ENCODE measurements around the gene PRKCA.

Gene PRKCA

DNA sequence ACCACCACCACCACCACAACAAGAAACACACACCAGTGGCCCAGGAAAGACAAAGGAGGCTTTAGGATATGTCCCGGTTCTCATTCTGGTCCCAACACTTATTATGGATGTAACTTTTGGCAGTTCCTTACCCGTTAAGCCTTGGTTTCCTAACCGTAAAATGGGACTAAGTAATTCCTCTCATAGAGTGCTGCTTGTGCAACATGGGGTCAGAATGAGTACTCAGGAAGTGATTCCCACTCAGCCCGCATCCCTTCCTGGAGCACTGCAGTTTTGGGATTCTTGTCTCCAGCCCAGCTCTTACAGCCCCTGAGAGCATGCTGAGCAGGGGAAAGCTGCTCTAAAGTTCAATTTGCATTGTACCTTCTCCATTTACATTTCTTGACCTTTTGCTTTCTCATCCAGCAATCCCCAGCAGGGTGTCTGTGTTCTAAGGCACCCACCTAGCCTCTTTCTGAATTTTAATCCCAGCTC lies 262.6 kb downstream of the PRKCA start:
- Histone ChIP-seq H3K27ac (no peak overlapping the region), H3K27me3 (no peaks in the 10 kb centered on the region), H3K4me1 (ENCODE audit: control insufficient read depth in 1 of 2, insufficient read depth in 1 of 2, low read depth in 1 of 2, low read length in 1 of 2) (no peaks in the 10 kb centered on the region), H3K36me3 (no peaks in the 10 kb centered on the region), H3K4me3 (ENCODE audit: low read depth in 1 of 2, low read length in 1 of 2) (no peak overlapping the region), H3K9me3 (no peaks in the 10 kb centered on the region)
- TF ChIP-seq, protein P1, sequence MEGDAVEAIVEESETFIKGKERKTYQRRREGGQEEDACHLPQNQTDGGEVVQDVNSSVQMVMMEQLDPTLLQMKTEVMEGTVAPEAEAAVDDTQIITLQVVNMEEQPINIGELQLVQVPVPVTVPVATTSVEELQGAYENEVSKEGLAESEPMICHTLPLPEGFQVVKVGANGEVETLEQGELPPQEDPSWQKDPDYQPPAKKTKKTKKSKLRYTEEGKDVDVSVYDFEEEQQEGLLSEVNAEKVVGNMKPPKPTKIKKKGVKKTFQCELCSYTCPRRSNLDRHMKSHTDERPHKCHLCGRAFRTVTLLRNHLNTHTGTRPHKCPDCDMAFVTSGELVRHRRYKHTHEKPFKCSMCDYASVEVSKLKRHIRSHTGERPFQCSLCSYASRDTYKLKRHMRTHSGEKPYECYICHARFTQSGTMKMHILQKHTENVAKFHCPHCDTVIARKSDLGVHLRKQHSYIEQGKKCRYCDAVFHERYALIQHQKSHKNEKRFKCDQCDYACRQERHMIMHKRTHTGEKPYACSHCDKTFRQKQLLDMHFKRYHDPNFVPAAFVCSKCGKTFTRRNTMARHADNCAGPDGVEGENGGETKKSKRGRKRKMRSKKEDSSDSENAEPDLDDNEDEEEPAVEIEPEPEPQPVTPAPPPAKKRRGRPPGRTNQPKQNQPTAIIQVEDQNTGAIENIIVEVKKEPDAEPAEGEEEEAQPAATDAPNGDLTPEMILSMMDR (IDR thresholded peaks at IDR 0.05) = no peak

DNA sequence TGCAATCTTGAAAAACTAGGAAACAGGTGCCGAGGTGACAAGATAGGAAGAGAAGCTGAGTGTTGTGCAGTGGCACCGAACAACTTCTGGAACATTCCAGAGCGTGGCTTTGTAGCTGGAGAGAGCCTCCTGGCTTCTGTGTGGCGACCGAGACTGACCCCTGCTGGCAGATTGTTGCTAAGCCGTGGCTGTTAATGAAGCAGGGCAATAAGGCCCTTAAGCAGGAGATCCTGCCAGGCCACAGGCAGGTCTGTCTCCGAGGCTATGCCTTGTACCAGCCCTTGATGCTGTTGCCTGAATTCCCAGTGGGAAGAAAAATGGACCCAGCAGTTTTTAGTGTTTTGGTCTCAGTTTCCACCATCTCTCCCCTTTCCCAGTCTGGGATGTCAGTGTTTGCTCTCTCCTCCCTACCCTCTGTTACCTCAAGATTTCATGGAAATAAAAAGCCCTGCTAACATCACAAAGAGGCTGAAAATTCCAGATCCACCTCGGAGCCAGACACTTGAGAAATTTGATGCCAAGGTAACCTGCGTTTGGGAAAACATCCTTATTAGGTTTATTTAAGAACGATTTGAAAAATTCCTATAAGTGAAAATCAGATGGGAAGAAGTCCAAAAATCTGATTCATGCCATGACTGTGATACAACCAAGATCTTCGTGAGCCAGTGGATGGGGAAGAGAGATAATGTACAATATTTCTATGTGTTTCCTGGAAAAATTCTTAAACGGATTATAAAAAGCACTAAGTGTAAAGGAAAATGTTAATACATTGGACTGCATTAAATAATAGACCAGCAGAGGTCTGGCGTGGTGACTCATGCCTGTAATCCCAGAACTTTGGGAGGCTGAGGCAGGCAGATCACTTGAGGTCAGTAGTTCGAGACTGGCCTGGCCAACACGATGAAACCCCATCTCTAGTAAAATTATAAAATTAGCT lies 265.1 kb downstream of the PRKCA start:
- Histone ChIP-seq H3K27me3 (no peaks in the 10 kb centered on the region), H3K36me3 (no peaks in the 10 kb centered on the region), H3K27ac (no peak overlapping the region), H3K4me1 (ENCODE audit: control insufficient read depth in 1 of 2, insufficient read depth in 1 of 2, low read depth in 1 of 2, low read length in 1 of 2) (no peaks in the 10 kb centered on the region), H3K9me3 (no peaks in the 10 kb centered on the region), H3K4me3 (ENCODE audit: low read depth in 1 of 2, low read length in 1 of 2) (no peak overlapping the region)
- TF ChIP-seq, protein P1 (IDR thresholded peaks at IDR 0.05) = no peak

DNA sequence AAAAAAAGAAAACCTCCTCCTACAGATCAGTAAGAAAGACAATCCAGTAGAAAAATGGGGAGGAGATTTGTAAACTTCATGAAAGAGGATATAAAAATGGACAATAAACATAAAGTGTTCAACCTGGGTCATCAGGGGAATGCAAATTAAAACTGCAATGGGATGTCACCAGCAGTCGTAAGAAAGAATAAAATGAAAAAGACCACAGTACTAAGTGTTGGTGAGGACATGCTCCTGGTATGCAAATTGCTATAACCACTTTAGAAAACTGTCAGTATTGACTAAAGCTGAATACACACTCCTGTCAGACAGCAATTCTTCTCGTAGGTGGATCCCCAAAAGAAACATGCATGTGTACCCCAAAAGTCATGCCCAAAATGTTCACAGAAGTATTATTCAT lies 267.2 kb downstream of the PRKCA start:
- Histone ChIP-seq H3K27ac (no peak overlapping the region), H3K36me3 (no peaks in the 10 kb centered on the region), H3K4me3 (ENCODE audit: low read depth in 1 of 2, low read length in 1 of 2) (no peak overlapping the region), H3K27me3 (no peaks in the 10 kb centered on the region), H3K4me1 (ENCODE audit: control insufficient read depth in 1 of 2, insufficient read depth in 1 of 2, low read depth in 1 of 2, low read length in 1 of 2) (no peaks in the 10 kb centered on the region), H3K9me3 (no peaks in the 10 kb centered on the region)
- TF ChIP-seq, protein P1 (IDR thresholded peaks at IDR 0.05) = no peak

- Histone ChIP-seq H3K36me3 (no peaks in the 10 kb centered on the region), H3K27me3 (no peaks in the 10 kb centered on the region), H3K4me3 (ENCODE audit: low read depth in 1 of 2, low read length in 1 of 2) (no peak overlapping the region), H3K9me3 (no peaks in the 10 kb centered on the region), H3K27ac (no peak overlapping the region), H3K4me1 (ENCODE audit: control insufficient read depth in 1 of 2, insufficient read depth in 1 of 2, low read depth in 1 of 2, low read length in 1 of 2) (no peaks in the 10 kb centered on the region)
- TF ChIP-seq, protein P1 (IDR thresholded peaks at IDR 0.05) = no peak
These were observed 268.2 kb downstream of the PRKCA start for GRCh38 chr17:66570447-66571195.

DNA sequence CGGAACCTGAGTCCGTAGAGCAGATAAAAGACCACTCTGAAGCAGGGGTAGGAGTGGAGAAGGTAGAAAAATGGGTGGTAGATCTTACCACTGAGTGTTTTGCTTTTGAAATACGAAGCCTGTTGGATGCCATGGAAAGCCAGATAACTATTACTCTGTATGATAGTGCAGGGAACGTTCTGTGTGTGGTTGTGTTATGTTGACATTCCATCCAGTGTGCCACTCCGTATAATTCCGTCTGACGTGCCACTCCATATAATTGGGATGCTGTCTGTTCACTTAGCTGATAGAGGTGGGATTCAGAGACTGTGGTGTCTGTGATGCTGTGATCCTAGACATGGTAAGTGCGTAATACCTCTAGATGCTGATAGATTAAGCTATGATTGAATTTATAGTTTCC lies 269.3 kb downstream of the PRKCA start:
- no peak overlapping the region for H3K4me3 ChIP-seq (ENCODE audit: low read depth in 1 of 2, low read length in 1 of 2)
- no peaks in the 10 kb centered on the region for H3K36me3 ChIP-seq
- no peaks in the 10 kb centered on the region for H3K9me3 ChIP-seq
- H3K27me3 ChIP-seq = no peaks in the 10 kb centered on the region
- no peaks in the 10 kb centered on the region for H3K4me1 ChIP-seq (ENCODE audit: control insufficient read depth in 1 of 2, insufficient read depth in 1 of 2, low read depth in 1 of 2, low read length in 1 of 2)
- H3K27ac ChIP-seq = no peak overlapping the region
- TF ChIP-seq, protein P1 (IDR thresholded peaks at IDR 0.05) = no peak

Data from neutrophil (primary cell).